ENCODE results near the gene FNDC11.
A peak's percentile ranks its signal among the peaks of the same experiment; 100 is the strongest.

Gene FNDC11

DNA sequence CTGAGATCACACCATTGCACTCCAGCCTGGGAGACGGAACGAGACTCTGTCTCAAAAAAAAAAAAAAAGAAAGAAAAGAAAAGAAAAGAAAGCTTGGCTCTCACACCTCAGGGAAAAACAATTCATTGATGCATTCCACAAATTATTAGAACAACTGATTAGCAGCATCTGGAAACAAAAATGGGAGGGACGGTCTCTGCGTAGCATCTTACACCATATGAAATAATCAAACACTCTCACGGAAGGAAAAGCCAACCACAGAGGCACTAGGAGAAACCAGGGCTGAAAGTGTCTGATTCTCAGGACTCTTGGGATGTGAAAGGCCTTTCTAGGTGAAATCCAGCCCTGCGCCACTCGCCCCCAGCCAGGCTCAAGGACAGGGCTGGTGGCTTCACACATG, 22.4 kb downstream of the FNDC11 start:
- H3K9me3 Mint-ChIP-seq: no peaks in the 10 kb centered on the region
- H3K36me3 Mint-ChIP-seq (ENCODE audit: low read depth): no peaks in the 10 kb centered on the region
- H3K27ac Mint-ChIP-seq: no peak overlapping the region
- DNase-seq (ENCODE audit: low spot score): no peak
- H3K4me3 Mint-ChIP-seq: no peak overlapping the region
- peaks cover 3% of the 10 kb centered on the region for H3K4me1 Mint-ChIP-seq (ENCODE audit: low read depth)
- H3K27me3 Mint-ChIP-seq (ENCODE audit: low read depth): peaks cover 35% of the 10 kb centered on the region

DNA sequence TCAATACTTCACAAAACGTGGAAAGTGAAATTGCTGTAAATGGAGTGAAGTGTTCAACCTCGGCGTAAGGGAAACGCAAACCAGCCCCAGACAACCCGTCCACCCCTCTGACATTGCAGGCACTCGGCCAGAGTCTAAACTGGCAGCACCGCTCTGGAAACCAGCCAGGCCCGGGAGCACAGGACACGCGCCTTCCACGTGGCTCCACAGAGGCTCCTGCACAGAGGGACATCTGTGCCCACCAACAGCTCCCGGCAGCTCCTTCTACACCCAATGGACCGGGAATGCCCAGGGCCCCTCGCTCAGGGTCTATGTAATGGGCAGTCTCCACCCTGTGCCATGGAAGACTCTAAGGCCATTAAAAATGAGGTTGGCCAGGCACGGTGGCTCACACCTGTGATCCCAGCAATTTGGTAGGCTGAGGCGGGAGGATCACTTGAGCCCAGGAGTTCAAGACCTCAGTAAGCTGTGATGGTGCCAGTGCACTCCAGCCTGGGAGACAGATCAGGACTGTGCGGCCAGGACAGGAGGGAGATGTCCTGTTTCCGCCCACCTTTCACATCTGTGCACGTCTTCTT, 23.4 kb downstream of the FNDC11 start:
- no peaks in the 10 kb centered on the region for H3K9me3 Mint-ChIP-seq
- peaks cover 3% of the 10 kb centered on the region for H3K4me1 Mint-ChIP-seq (ENCODE audit: low read depth)
- no peak for DNase-seq (ENCODE audit: low spot score)
- no peaks in the 10 kb centered on the region for H3K36me3 Mint-ChIP-seq (ENCODE audit: low read depth)
- H3K27ac Mint-ChIP-seq: no peak overlapping the region
- no peak overlapping the region for H3K4me3 Mint-ChIP-seq
- H3K27me3 Mint-ChIP-seq (ENCODE audit: low read depth): peaks cover 35% of the 10 kb centered on the region

DNA sequence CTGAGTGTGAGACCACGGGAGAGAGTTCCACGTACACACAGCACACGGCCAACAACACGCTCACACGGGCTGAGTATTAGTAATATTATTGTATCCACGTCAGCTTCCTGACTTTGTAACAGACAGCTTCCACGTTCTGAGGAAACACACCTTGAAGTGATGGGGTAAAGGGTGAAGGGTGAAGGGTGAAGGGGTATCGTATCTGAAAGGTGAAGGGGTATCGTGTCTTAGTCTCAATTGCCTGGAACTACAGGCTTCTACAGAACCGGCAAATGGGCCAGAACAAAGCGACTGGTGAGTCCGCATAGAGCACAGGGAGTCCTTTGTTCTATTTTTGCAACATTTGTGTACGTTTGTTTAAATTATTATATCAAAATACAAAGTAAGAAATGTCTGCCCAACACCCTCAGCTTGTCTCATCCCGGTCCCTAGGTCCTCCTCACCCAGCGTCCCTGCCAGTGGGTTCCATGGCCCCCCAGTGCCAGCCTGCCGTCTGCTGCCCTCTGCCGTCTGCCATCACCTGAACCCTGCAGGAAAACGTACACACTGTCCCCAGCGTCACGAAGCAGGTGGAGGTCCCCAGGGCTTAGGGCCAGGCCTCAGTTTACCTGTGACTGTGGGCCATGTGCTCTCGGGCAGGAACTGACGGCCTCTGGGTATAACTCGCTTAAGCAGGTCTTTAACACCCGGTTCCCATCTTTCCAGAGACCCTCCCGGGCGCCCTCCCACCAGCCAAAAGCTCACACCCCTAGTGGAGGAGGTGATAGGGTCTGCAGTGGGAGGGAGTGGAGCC, 24.5 kb downstream of the FNDC11 start:
- H3K4me1 Mint-ChIP-seq (ENCODE audit: low read depth): peaks cover 3% of the 10 kb centered on the region
- peaks cover 41% of the 10 kb centered on the region for H3K27me3 Mint-ChIP-seq (ENCODE audit: low read depth)
- no peaks in the 10 kb centered on the region for H3K9me3 Mint-ChIP-seq
- no peak overlapping the region for H3K4me3 Mint-ChIP-seq
- no peak overlapping the region for H3K27ac Mint-ChIP-seq
- DNase-seq (ENCODE audit: low spot score): no peak
- no peaks in the 10 kb centered on the region for H3K36me3 Mint-ChIP-seq (ENCODE audit: low read depth)

DNA sequence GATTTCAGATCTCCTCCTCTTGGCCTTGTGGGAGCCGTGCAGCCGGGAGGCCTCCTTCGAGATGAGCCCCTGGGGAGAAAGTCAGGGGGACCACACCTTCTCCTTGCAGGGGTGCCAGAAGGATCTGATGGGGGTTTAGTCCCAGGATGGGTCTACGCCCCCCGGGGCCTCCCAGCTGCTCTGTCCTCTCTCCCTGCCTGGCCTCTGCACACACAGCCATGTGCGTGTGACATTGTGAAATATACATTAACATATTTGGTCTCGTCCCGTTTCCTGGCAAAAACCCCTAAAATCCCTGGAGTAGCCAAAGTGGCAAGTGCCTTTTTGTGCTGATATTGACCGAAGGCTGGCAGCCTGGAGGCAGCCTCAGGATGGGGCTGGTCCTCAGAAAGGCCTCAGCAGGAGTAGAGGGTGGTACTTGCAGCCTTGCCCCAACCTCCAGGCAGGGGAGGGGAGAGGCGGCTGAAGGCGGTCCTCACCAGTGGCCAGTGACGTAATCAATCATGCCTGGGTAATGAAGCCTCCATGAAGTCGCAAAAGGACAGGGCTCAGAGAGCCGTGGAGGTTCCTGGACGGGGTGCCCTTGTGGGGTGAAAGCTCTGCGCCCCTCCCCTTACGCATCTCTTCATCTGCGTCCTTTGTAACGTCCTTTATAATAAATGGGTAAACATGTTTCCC, 25.2 kb downstream of the FNDC11 start:
- no peaks in the 10 kb centered on the region for H3K36me3 Mint-ChIP-seq (ENCODE audit: low read depth)
- no peak overlapping the region for H3K27ac Mint-ChIP-seq
- no peak for DNase-seq (ENCODE audit: low spot score)
- no peak overlapping the region for H3K4me3 Mint-ChIP-seq
- H3K27me3 Mint-ChIP-seq (ENCODE audit: low read depth): peaks cover 41% of the 10 kb centered on the region
- peaks cover 3% of the 10 kb centered on the region for H3K4me1 Mint-ChIP-seq (ENCODE audit: low read depth)
- no peaks in the 10 kb centered on the region for H3K9me3 Mint-ChIP-seq

DNA sequence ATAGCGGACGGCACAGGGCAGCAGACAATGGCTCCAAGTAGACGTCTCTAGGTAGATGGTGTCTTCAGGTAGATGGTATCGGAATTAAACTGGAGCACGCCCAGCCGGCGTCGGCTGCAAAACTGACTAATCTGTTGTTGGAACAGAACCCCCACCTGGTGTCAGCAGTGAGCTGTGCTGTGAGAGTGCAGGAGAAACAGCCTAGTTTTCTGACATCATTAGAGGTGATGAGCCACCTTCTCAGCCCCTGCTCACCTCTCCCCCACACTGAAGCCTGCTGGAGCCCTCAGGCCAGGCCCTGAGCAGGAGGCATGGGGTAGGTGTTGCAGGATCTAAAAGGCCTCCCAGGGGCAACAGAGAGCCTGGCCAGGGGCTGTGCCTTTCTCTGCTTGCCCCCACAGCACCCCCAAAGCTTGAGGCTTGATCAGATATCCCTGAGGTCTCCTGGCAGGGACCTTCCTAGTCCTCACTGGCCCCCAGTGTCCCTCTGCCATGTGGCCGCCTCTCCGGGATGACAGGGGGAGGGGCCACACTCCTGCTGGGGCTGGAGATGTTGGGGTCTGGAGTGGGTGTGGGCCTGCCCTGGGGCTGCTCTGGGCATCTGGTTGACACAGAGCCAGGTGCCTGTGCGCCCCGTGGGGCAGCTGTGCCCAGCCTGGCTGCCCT, 27.0 kb downstream of the FNDC11 start:
- Mint-ChIP-seq H3K9me3 (no peaks in the 10 kb centered on the region), H3K4me1 (ENCODE audit: low read depth) (peaks cover 3% of the 10 kb centered on the region), H3K36me3 (ENCODE audit: low read depth) (no peaks in the 10 kb centered on the region), H3K27ac (no peak overlapping the region), H3K4me3 (no peak overlapping the region), H3K27me3 (ENCODE audit: low read depth) (peaks cover 35% of the 10 kb centered on the region)
- peak; percentile 30 for DNase-seq (ENCODE audit: low spot score)

DNA sequence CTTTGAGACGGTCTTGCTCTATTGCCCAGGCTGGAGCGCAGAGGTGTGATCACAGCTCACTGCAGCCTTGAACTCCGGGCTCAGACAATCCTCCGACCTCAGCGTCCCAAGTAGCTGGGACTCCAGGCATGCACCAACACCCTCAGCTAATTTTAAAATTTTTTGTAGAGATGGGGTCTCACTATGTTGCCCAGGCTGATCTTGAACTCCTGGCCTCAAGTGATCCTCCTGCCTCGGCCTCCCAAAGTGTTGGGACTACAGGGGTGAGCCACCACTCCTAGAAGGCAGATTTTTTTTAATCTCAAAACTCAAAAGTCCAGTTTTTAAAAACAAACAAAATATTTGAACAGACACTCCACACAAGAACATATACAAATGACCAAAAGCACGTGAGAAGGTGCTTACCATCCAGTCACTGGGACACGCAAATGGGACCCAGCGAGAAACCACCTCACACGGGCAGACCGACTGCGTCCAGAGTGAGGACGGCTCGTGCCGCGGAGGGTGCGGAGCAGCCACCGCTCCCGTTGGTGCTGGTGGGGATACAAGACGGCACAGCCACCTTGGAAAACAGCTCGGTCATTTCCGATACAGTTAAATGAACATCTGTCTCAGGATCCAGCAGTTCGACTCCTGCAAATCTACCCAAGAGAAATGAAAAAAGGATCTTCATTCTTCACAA, 28.6 kb downstream of the FNDC11 start:
- Mint-ChIP-seq H3K4me3 (no peak overlapping the region), H3K36me3 (ENCODE audit: low read depth) (no peaks in the 10 kb centered on the region), H3K27ac (no peak overlapping the region), H3K27me3 (ENCODE audit: low read depth) (peaks cover 25% of the 10 kb centered on the region), H3K4me1 (ENCODE audit: low read depth) (peaks cover 1% of the 10 kb centered on the region), H3K9me3 (no peaks in the 10 kb centered on the region)
- DNase-seq (ENCODE audit: low spot score): no peak

DNA sequence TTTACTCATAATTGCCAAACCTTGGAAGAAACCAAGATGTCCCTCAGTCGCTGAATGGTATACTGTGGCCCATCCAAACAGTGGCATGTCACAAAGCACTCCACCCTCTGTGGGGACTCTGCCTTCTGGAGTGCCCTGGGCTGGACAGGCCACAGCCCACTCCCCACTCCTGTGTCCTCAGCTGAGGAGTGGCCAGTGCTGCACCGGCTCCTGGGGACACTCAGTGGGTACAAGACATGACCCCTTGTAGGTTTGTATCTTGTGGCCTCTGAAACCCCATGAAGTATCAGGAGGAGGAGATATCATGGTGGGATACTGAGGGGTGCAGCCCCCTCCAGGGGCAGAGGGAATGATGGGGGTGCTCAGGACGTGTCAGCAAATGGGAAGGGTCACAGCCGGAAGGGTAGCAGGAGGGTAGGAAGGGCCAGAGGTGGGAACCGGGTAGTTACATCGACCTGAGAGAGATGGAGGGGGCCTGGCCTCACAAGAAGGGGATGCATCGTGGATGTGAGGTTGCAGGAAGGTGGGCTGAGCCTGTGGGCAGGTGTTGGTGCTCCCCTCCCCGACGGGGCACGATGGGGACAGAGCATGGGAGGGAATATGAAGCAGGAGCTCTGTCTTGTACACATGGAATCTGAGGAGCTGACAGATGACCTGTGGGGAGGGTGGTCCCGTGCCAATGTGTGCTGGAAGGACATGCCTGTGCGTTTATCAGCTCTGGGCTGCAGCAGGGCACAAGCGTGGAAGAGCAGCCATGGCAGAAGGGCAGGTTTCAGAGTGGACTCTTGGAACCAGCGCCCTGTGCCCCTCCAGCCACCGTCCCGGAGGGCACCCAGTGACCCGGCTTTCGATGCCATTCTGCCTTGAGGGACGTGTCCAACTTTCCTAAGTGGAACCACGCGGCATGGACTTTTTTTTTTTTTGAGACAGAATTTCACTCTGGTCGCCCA, 31.9 kb downstream of the FNDC11 start:
- peaks cover 4% of the 10 kb centered on the region for H3K4me1 Mint-ChIP-seq (ENCODE audit: low read depth)
- H3K27me3 Mint-ChIP-seq (ENCODE audit: low read depth): peaks cover 6% of the 10 kb centered on the region
- DNase-seq (ENCODE audit: low spot score): no peak
- no peak overlapping the region for H3K27ac Mint-ChIP-seq
- H3K36me3 Mint-ChIP-seq (ENCODE audit: low read depth): peaks cover 13% of the 10 kb centered on the region
- no peaks in the 10 kb centered on the region for H3K9me3 Mint-ChIP-seq
- H3K4me3 Mint-ChIP-seq: no peak overlapping the region

DNA sequence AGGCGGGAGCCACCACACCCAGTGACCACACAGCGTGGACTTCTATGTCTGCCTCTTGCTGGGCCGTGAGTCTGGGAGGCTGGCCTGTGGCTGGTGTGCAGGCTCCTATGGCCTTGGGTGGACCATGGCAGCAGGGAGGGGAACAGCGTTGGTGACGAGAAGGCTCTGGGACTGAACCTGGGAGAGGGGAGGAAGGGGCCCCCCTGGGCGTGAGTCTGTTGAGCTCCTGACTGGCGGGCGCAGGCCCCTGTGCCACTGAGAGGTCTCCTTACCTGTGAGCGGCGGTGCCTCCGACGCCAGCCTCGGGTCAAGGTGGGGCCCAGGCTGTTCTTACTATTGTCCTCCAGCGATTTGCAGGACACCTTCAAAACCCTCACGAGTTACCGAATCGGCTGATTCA, 32.8 kb downstream of the FNDC11 start:
- Mint-ChIP-seq H3K9me3 (no peaks in the 10 kb centered on the region), H3K4me3 (no peak overlapping the region), H3K27me3 (ENCODE audit: low read depth) (peaks cover 6% of the 10 kb centered on the region), H3K36me3 (ENCODE audit: low read depth) (peaks cover 16% of the 10 kb centered on the region), H3K27ac (no peak overlapping the region), H3K4me1 (ENCODE audit: low read depth) (peaks cover 3% of the 10 kb centered on the region)
- DNase-seq (ENCODE audit: low spot score): no peak

DNA sequence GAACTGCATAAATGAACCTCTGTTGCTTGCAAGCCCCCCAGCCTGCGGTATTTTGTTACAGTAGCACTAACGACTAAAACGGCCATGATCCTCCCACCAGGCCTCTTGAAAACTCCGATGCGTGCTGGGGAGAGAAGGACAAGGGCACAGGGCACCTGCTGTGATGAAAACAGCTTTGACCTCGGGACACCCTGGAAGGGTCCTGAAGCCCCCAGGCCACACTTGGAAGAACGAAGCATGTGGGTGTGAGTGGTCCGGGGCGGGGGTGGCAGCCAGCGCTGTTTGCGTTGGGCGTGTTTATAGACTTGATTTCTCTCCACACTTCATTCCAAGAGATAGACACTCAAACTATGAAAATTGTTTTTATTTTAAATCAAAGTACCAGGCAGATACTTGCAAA, 33.3 kb downstream of the FNDC11 start:
- no peaks in the 10 kb centered on the region for H3K9me3 Mint-ChIP-seq
- H3K4me1 Mint-ChIP-seq (ENCODE audit: low read depth): peaks cover 3% of the 10 kb centered on the region
- no peak overlapping the region for H3K27ac Mint-ChIP-seq
- H3K36me3 Mint-ChIP-seq (ENCODE audit: low read depth): peaks cover 18% of the 10 kb centered on the region
- H3K27me3 Mint-ChIP-seq (ENCODE audit: low read depth): peaks cover 6% of the 10 kb centered on the region
- DNase-seq (ENCODE audit: low spot score): no peak
- H3K4me3 Mint-ChIP-seq: no peak overlapping the region

DNA sequence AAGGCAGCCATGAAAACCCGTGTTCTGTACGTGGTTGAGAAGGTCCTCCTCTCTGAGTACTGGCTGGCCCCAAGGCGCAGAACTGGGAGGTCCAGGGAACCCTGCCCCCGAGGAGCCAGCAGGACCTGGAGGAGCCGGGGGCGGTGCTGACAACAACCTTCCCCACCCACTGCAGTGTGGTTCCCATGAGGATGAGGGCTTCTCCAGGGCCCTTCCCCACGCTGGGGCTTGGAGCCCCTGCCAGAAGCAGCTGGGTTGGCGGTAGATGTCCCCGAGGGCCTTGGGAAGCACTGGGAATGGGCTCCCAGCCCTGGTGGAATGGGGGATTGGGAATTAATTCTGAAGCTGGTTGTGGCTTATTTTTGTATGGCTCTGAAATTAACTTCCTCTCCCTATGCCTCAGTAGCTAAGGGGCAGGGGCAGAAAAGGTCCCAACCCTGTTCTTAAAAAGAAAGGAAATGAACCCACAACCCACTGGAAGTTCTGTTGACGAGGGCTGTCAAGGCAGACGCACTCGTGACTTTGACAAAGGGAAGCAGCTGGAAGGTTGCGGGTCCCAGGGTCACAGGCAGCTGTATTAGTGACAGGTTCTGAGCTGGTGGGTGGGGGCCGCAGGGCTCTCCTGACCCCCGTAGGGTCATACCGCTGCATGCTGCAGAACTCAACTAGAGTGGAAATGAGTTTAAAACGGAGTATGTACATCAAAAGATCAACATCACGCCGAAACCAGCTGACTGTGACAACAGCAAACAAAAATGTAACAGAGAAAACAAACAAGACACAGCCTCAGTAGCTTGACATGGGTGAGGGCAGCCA, 34.0 kb downstream of the FNDC11 start:
- peaks cover 20% of the 10 kb centered on the region for H3K36me3 Mint-ChIP-seq (ENCODE audit: low read depth)
- no peaks in the 10 kb centered on the region for H3K9me3 Mint-ChIP-seq
- no peak for DNase-seq (ENCODE audit: low spot score)
- peaks cover 3% of the 10 kb centered on the region for H3K4me1 Mint-ChIP-seq (ENCODE audit: low read depth)
- H3K27me3 Mint-ChIP-seq (ENCODE audit: low read depth): peaks cover 4% of the 10 kb centered on the region
- H3K4me3 Mint-ChIP-seq: no peak overlapping the region
- H3K27ac Mint-ChIP-seq: no peak overlapping the region

DNA sequence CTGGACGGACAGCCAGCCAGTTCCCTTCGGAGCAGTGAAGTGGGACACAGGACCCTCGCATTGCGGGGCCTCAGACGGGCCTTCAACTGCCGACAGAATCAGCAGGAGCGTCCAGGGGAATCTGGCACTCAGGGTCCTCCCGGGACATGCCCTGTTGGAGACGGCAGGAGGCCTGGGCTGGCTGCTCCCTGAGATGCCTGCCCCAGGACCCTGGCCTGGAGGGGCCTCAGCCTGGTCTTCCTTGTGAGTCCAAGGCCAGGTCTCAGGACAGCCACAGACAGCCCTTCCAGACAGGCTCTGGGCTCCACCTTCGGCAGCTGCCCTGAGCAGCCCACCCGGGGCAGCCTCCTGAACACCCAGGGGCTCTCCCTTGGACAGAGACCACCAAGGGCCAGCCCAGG, 34.7 kb downstream of the FNDC11 start:
- H3K4me1 Mint-ChIP-seq (ENCODE audit: low read depth): peaks cover 3% of the 10 kb centered on the region
- no peak overlapping the region for H3K4me3 Mint-ChIP-seq
- peaks cover 26% of the 10 kb centered on the region for H3K36me3 Mint-ChIP-seq (ENCODE audit: low read depth)
- DNase-seq (ENCODE audit: low spot score): no peak
- no peaks in the 10 kb centered on the region for H3K9me3 Mint-ChIP-seq
- no peaks in the 10 kb centered on the region for H3K27me3 Mint-ChIP-seq (ENCODE audit: low read depth)
- H3K27ac Mint-ChIP-seq: no peak overlapping the region
